DOHH2 (cell line): ENCODE measurements around the gene ELANE.

Source experiments
- EZH2phosphoT487 ChIP-seq: fragments of 200-600 bp; sonication (generic); IDR thresholded peaks from 2 replicates; pipeline ENCODE4 v1.6.1; 2017; ENCODE audit warnings: borderline replicate concordance, mild to moderate bottlenecking, antibody characterized with exemption, low read length, moderate library complexity, mixed read lengths
- TF ChIP-seq, protein P1 (sequence below): fragments of 200-600 bp; sonication (generic); IDR thresholded peaks from one replicate; pipeline ENCODE4 v1.5.1; 2014; ENCODE audit warnings: antibody characterized with exemption, mild to moderate bottlenecking, low read depth, low read length; ENCODE audit not compliant: poor library complexity, severe bottlenecking

DNA sequence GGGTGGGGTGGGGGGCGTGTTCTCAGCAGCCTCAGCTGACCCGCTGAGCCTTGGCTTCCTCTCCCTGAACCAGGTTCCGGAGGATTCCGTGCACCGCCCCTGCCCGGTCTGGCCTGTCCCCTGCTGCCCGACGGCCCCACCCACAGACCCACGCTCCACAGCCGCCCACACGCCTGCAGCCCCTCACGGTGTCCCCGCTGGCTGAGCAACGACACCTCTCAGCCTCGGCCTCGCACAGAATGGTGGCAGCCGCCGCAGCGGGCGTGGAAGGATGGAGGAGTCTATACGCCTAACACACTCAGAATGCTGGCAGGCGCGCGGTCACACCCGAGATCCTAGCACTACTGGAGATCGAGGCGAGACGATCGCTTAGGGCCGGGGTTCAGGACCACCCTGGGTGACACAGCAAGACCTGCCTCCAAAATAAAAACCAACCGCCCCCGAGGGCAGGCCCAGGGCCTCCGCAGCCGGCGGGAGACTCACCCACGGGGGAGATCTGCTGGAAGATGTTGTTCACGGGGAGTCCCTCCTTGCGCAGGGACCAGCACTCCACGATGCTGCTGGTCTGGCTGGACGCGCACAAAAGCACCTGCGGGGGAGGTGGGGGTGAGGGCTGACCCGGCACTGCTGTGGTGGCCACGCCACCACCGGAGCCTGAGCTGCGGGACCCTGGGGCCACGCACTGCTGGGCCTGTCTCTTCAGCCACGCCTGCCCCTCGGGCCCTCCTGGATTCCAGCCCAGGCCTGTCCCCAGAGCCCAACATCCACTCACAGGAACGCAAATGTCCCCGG is 32.5 kb downstream of the ELANE start:
- TF ChIP-seq, protein P1, sequence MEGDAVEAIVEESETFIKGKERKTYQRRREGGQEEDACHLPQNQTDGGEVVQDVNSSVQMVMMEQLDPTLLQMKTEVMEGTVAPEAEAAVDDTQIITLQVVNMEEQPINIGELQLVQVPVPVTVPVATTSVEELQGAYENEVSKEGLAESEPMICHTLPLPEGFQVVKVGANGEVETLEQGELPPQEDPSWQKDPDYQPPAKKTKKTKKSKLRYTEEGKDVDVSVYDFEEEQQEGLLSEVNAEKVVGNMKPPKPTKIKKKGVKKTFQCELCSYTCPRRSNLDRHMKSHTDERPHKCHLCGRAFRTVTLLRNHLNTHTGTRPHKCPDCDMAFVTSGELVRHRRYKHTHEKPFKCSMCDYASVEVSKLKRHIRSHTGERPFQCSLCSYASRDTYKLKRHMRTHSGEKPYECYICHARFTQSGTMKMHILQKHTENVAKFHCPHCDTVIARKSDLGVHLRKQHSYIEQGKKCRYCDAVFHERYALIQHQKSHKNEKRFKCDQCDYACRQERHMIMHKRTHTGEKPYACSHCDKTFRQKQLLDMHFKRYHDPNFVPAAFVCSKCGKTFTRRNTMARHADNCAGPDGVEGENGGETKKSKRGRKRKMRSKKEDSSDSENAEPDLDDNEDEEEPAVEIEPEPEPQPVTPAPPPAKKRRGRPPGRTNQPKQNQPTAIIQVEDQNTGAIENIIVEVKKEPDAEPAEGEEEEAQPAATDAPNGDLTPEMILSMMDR, result no peak
- no peak for TF ChIP-seq EZH2phosphoT487
